Upper lobe of left lung (tissue), 4 donors: Measurements from ENCODE around the gene ISOC2.

Source experiments
- POLR2A ChIP-seq, 4 donors: fragments of 450-650 bp; IDR thresholded peaks; one replicate each; pipeline ENCODE4 v1.5.1; 2016 to 2017; ENCODE audit warnings: antibody characterized with exemption in 4 of 4, mild to moderate bottlenecking in 2 of 4
- TF ChIP-seq, protein P1 (sequence below), 6 experiments: fragments of 450-650 bp in 4 of 6; fragments of 200-600 bp in 2 of 6; sonication (generic) in 2 of 6; IDR thresholded peaks; one replicate each; pipeline ENCODE4 v1.5.1; 2016 to 2019; ENCODE audit warnings: antibody characterized with exemption in 6 of 6

DNA sequence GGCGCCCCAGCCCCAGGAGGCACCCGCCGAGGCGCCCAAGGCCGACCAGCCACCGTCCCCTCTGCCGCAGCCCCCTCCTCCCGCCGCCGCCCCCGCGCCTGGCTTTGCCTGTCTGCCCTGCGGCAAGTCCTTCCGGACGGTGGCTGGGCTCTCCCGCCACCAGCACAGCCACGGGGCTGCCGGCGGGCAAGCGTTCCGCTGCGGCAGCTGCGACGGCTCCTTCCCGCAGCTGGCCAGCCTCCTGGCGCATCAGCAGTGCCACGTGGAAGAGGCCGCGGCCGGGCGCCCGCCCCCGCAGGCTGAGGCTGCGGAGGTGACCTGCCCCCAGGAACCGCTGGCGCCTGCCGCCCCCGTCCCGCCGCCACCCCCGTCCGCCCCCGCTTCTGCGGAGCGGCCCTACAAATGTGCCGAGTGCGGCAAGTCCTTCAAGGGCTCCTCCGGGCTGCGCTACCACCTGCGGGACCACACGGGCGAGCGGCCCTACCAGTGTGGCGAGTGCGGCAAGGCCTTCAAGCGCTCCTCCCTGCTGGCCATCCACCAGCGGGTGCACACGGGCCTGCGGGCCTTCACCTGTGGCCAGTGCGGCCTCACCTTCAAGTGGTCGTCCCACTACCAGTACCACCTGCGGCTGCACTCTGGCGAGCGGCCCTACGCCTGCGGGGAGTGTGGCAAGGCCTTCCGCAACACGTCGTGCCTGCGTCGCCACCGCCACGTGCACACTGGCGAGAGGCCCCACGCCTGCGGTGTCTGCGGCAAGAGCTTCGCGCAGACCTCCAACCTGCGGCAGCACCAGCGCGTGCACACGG, 20.9 kb upstream of the ISOC2 start:
- TF ChIP-seq, protein P1, sequence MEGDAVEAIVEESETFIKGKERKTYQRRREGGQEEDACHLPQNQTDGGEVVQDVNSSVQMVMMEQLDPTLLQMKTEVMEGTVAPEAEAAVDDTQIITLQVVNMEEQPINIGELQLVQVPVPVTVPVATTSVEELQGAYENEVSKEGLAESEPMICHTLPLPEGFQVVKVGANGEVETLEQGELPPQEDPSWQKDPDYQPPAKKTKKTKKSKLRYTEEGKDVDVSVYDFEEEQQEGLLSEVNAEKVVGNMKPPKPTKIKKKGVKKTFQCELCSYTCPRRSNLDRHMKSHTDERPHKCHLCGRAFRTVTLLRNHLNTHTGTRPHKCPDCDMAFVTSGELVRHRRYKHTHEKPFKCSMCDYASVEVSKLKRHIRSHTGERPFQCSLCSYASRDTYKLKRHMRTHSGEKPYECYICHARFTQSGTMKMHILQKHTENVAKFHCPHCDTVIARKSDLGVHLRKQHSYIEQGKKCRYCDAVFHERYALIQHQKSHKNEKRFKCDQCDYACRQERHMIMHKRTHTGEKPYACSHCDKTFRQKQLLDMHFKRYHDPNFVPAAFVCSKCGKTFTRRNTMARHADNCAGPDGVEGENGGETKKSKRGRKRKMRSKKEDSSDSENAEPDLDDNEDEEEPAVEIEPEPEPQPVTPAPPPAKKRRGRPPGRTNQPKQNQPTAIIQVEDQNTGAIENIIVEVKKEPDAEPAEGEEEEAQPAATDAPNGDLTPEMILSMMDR (IDR thresholded peaks at IDR 0.05), result no peak
- TF ChIP-seq POLR2A (IDR thresholded peaks at IDR 0.05), result no peak
